ENCODE results near the gene KAT6B.

GRCh38 chr10:75015442-75015841, 189.0 kb downstream of the KAT6B start:
- no peak for TF ChIP-seq POLR2A (IDR thresholded peaks at IDR 0.05)
- TF ChIP-seq CTCF (IDR thresholded peaks at IDR 0.05) = no peak

All from uterus (tissue), 2 donors.